Astrocyte of the cerebellum (primary cell): Measurements from ENCODE around the gene IQSEC1.

Experiments
- DNase-seq: peaks from one replicate; pipeline ENCODE4 v3.0.0-alpha.2; 2011; ENCODE audit warnings: low read depth
- H3K4me3 ChIP-seq: 2 replicates; pipeline ENCODE4 v1.5.1; 2011; ENCODE audit warnings: mild to moderate bottlenecking, low read depth, low read length, moderate library complexity
- in situ Hi-C: cut with HindIII; loops from 2 replicates; pipeline ENCODE4 v1.10.0; 2017; ENCODE audit warnings: low sequenced_read_pairs
- TF ChIP-seq, protein P1 (sequence below): IDR thresholded peaks from 2 replicates; pipeline ENCODE4 v1.5.1; 2012; ENCODE audit warnings: low read length, low read depth, moderate library complexity, mild to moderate bottlenecking; ENCODE audit errors: missing control alignments

The IQSEC1 gene

GRCh38 chr3:12968541-12968940 lies 104.7 kb downstream of the IQSEC1 start:
- no peak for DNase-seq
- no peak overlapping the region for H3K4me3 ChIP-seq
- TF ChIP-seq, protein P1, sequence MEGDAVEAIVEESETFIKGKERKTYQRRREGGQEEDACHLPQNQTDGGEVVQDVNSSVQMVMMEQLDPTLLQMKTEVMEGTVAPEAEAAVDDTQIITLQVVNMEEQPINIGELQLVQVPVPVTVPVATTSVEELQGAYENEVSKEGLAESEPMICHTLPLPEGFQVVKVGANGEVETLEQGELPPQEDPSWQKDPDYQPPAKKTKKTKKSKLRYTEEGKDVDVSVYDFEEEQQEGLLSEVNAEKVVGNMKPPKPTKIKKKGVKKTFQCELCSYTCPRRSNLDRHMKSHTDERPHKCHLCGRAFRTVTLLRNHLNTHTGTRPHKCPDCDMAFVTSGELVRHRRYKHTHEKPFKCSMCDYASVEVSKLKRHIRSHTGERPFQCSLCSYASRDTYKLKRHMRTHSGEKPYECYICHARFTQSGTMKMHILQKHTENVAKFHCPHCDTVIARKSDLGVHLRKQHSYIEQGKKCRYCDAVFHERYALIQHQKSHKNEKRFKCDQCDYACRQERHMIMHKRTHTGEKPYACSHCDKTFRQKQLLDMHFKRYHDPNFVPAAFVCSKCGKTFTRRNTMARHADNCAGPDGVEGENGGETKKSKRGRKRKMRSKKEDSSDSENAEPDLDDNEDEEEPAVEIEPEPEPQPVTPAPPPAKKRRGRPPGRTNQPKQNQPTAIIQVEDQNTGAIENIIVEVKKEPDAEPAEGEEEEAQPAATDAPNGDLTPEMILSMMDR = no peak
- in situ Hi-C loops = no loop called here

DNA sequence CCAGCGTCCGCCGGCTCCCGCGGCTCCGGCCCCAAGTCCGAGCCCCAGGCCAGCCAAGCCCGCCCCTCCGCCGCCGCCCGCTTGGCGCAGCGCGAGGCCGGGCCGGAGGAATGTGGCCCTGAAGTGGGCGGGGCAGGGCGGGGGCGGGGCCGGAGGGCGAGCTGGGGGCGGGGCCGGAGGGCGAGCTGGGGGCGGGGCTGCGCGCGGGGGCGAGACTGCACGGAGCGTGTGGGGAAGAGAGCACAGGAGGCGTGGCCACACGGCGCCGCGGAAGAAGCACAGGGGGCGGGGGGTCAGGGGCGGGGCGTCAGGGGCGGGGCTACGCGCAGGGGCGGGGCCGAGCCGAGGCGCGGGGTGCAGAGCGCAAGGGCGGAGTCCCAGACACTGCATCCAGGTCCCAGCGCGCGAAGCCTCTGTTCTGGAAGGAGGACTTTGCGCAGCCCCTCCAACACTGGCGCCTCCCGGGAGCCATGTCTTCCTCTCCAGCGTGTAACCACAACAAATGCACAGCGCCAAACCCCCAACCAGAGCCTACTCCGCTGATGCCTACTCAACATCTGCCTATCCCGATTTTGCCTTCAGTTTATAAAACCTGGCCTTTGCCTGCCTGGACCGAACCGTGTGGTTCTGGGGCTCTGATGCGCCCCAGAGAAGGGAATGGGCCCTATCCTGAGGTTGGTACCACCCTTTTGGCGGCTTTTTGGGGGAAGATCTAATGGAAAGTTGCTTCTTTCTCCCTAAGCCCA lies 105.5 kb downstream of the IQSEC1 start:
- peak; percentile 65 for DNase-seq
- in situ Hi-C loops = no loop called here
- TF ChIP-seq, protein P1 = no peak
- H3K4me3 ChIP-seq = peak overlapping the region; percentile 60

GRCh38 chr3:12966847-12967605 lies 106.2 kb downstream of the IQSEC1 start:
- in situ Hi-C loops = no loop called here
- no peak for DNase-seq
- TF ChIP-seq, protein P1 = no peak
- H3K4me3 ChIP-seq = peak overlapping the region; percentile 60

- DNase-seq = no peak
- TF ChIP-seq, protein P1 = no peak
- in situ Hi-C loops = no loop called here
- peak overlapping the region; percentile 60 for H3K4me3 ChIP-seq
Observed at GRCh38 chr3:12965999-12966846, 107.0 kb downstream of the IQSEC1 start.

DNA sequence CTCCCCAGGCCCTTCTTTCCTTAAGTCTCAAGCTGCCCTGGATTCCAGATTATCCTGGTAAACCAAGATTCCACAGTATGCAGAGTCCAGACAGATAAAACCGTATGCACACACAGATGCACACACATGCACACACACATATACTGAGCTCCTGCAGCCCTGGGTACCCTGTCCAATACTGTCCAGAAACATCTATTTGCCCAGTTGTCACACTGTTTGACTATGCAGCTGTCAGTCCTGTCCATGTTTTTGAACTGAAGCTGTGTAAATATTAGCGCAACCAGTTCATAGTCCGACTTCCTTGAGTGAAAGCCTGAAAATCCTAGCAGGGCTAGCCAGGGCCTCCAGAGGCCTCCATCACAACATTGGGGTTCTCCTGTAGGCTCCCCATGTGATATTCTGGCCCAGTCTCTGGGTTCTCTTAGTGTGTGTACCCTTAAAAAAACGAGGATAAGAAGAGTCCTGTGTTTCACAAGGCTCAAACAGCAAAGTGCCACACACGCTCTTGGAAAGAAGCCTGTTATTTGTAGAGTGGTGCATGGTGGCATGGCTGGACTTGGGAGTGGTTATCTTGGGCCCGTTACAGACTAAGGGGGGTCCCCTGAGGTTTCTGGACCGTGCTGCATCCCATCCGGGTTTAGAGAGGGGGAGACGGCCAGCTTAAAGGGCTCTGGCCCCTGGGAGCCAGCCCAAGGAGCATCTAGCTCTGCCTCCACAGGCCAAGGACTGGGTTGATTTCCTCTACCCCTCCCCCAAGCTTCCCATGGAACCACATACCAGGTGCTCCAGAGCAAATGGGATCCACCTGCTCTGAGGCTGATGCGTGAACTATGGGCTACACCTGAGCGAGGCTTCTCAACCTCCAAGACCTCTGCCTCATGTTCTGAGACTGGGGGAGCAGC lies 108.3 kb downstream of the IQSEC1 start:
- no peak for DNase-seq
- H3K4me3 ChIP-seq = no peak overlapping the region
- in situ Hi-C loops = no loop called here
- TF ChIP-seq, protein P1 = no peak
